T-cell (primary cell): ENCODE measurements around the gene DLG2. TPM values are rescaled to one million over a fixed set of nuclear protein-coding genes. Genes with fewer than 3 reads are reported as not detected.

Source experiments
- ATAC-seq, 4 experiments: fragments of 200-7000 bp in 3 of 4; fragments of 150-1000 bp in 1 of 4; cut with Tn5 transposase; replicated peaks in 1 of 4; 1 replicate in 3 of 4; 2 replicates in 1 of 4; pipeline ENCODE4 v1.10.0; 2021; ENCODE audit warnings: moderate library complexity in 3 of 4, mild to moderate bottlenecking in 2 of 4, moderate number of reproducible peaks in 1 of 4
- CTCF ChIA-PET, 2 donors: fragments of 300-600 bp; sonication (Branson Sonifier 250); formaldehyde crosslinking; loops; one replicate each; lab custom pipeline; 2022; ENCODE audit warnings: antibody characterized with exemption in 2 of 2; lab: Charles Lee
- POLR2A ChIA-PET, 2 donors: fragments of 300-600 bp; sonication (Branson Sonifier 250); formaldehyde crosslinking; loops; one replicate each; lab custom pipeline; 2022; ENCODE audit warnings: antibody characterized with exemption in 2 of 2; lab: Charles Lee
- DNase-seq, 35 experiments: peaks; one replicate each; pipeline versions ENCODE4 v3.0.0 to v3.0.0-alpha.2; 2013 to 2023
- H3K27ac ChIP-seq: one replicate; pipeline ENCODE4 v1.5.1; 2013; ENCODE audit warnings: low read length
- H3K27me3 ChIP-seq, 2 experiments: replicated peaks in 1 of 2; 1 replicate in 1 of 2; 2 replicates in 1 of 2; pipeline versions ENCODE4 v1.6.1 to v1.7.0; 2013; ENCODE audit warnings: low read length in 1 of 2, mixed read lengths in 1 of 2; ENCODE audit not compliant: control insufficient read depth in 2 of 2, insufficient read depth in 2 of 2; ENCODE audit errors: extremely low read depth in 1 of 2
- H3K36me3 ChIP-seq, 2 donors: 1 replicate in 1 of 2; 2 replicates in 1 of 2; pipeline versions ENCODE4 v1.6.1 to v1.7.0; 2013; ENCODE audit warnings: low read length in 1 of 2; ENCODE audit not compliant: control insufficient read depth in 2 of 2, insufficient read depth in 1 of 2; ENCODE audit errors: extremely low read depth in 1 of 2
- H3K4me1 ChIP-seq, 2 experiments: 1 replicate in 1 of 2; 2 replicates in 1 of 2; pipeline versions ENCODE4 v1.6.1 to v1.7.0; 2013; ENCODE audit warnings: low read length in 2 of 2, mixed read lengths in 1 of 2; ENCODE audit not compliant: insufficient read depth in 2 of 2, control insufficient read depth in 1 of 2; ENCODE audit errors: extremely low read depth in 1 of 2
- H3K4me3 ChIP-seq, 2 donors: 1 replicate in 1 of 2; 2 replicates in 1 of 2; pipeline versions ENCODE4 v1.5.1 to v1.7.0; 2013; ENCODE audit warnings: mild to moderate bottlenecking in 2 of 2, low read length in 1 of 2, moderate library complexity in 1 of 2; ENCODE audit not compliant: control insufficient read depth in 1 of 2; ENCODE audit errors: extremely low read depth in 1 of 2
- H3K9me3 ChIP-seq: 2 replicates; pipeline ENCODE4 v1.7.0; 2013
- H3K27ac Mint-ChIP-seq, 2 donors: one replicate each; pipeline ENCODE4 v1.8.0; 2020 to 2021; ENCODE audit warnings: mild to moderate bottlenecking in 2 of 2, mixed read lengths in 2 of 2
- H3K27me3 Mint-ChIP-seq, 2 donors: one replicate each; pipeline ENCODE4 v1.8.0; 2021 to 2022; ENCODE audit warnings: mixed read lengths in 2 of 2
- H3K36me3 Mint-ChIP-seq: one replicate; pipeline ENCODE4 v1.8.0; 2021; ENCODE audit warnings: mixed read lengths
- H3K4me1 Mint-ChIP-seq, 3 donors: one replicate each; pipeline ENCODE4 v1.8.0; 2020 to 2022; ENCODE audit warnings: mixed read lengths in 3 of 3, mild to moderate bottlenecking in 1 of 3
- H3K4me3 Mint-ChIP-seq, 3 donors: one replicate each; pipeline ENCODE4 v1.8.0; 2020 to 2022; ENCODE audit warnings: mild to moderate bottlenecking in 3 of 3, mixed read lengths in 3 of 3, moderate library complexity in 3 of 3
- H3K9me3 Mint-ChIP-seq, 3 donors: one replicate each; pipeline ENCODE4 v1.8.0; 2020 to 2022; ENCODE audit warnings: mixed read lengths in 3 of 3
- WGBS: methylation state at CpG from one replicate; pipeline ENCODE4 v1.1.5; 2013; ENCODE audit warnings: missing lambda C conversion rate; ENCODE audit not compliant: insufficient coverage; 5-methylcytosine and 5-hydroxymethylcytosine counted together
- total RNA-seq, 35 experiments: library from RNA in 6 of 35; stranded (reverse) in 6 of 35; fragments of 120-200 nt in 1 of 35; gene quantifications; one replicate each; pipeline versions ENCODE4 v1.2.1 to v1.2.4 and lab custom pipeline; 2013 to 2026

DLG2 gene
- total RNA-seq, 5 donors from 2014 or later (not counting 1 experiment from before 2014, with no cell fraction given), result 2.3 to 4.1 (median 2.9) TPM

- H3K36me3 ChIP-seq, result no peaks in the 10 kb centered on the region
- 63% methylated on average over 4 of the region's 4 CpGs for WGBS
- no peak overlapping the region for H3K27ac Mint-ChIP-seq
- H3K27me3 Mint-ChIP-seq, result no peaks in the 10 kb centered on the region
- ChIA-PET CTCF (interaction anchor here in 1 of 2 donors (0.6 kb wide), 1 partner anchor 26 kb away, joined by 3 read pairs; no protein-coding TSS in a partner anchor), POLR2A (no interaction called here)
- no peak overlapping the region for H3K4me3 ChIP-seq
- H3K4me1 ChIP-seq, result no peaks in the 10 kb centered on the region
- DNase-seq, result no peak
- no peaks in the 10 kb centered on the region for H3K9me3 ChIP-seq
- peaks cover 12 to 28% (median 20%) of the 10 kb centered on the region in 3 donors for H3K9me3 Mint-ChIP-seq
- H3K27me3 ChIP-seq, result no peaks in the 10 kb centered on the region
- H3K36me3 Mint-ChIP-seq, result no peaks in the 10 kb centered on the region
- ATAC-seq, result no peak
- no peak overlapping the region for H3K27ac ChIP-seq
- no peaks in the 10 kb centered on the region for H3K4me1 Mint-ChIP-seq
- no peak overlapping the region for H3K4me3 Mint-ChIP-seq
Measured at GRCh38 chr11:84671325-84671999, 955.7 kb downstream of the DLG2 start.

- CTCF ChIA-PET, result no interaction called here
- H3K27ac Mint-ChIP-seq, result no peak overlapping the region
- DNase-seq (no peak), ATAC-seq (no peak)
- no peaks in the 10 kb centered on the region for H3K27me3 Mint-ChIP-seq
- Histone ChIP-seq H3K9me3 (no peaks in the 10 kb centered on the region), H3K4me3 (no peak overlapping the region), H3K27me3 (no peaks in the 10 kb centered on the region), H3K36me3 (no peaks in the 10 kb centered on the region), H3K4me1 (no peaks in the 10 kb centered on the region), H3K27ac (no peak overlapping the region)
- no peak overlapping the region for H3K4me3 Mint-ChIP-seq
- no peaks in the 10 kb centered on the region for H3K4me1 Mint-ChIP-seq
- no peaks in the 10 kb centered on the region for H3K36me3 Mint-ChIP-seq
- POLR2A ChIA-PET, result no interaction called here
- H3K9me3 Mint-ChIP-seq, result peaks cover 9 to 37% (median 25%) of the 10 kb centered on the region in 3 donors
- 82% methylated on average over 2 of the region's 3 CpGs for WGBS
Measured at GRCh38 chr11:84663731-84664130, 963.4 kb downstream of the DLG2 start.

DNA sequence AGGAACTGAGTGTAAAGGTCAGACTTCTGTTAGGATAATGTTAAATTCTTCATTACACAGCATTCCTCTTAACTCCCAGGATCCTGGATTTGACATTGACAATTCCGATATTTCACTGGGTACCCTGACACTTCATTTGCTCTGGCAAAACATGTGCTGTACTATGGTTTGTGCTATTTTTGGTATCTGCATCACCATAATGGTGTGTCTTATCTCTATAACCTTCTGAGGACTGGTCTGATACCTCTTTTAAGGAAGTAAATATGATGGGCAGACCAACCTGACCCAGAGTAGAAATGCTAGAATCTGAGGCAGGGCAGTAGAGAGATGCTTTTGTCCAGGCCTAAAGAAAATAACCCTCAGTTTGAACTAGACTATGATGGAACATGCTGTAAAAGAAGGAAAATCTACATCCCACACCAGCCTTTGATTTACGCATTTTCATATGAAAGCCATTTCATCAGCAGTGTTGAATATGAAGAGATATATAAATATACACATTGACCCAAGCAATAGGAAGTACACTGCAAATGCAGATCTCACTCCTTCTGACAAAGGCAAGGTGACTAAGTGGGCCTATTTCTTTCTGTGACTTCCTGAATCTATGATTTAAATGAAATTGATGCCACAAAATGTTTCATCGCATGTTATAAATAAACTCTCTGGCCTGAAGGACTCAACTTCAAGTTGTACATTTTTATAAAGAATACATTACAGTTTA is 966.7 kb downstream of the DLG2 start:
- Mint-ChIP-seq H3K27me3 (no peaks in the 10 kb centered on the region), H3K36me3 (no peaks in the 10 kb centered on the region), H3K4me3 (no peak overlapping the region), H3K9me3 (peaks cover 18 to 43% (median 29%) of the 10 kb centered on the region in 3 donors), H3K4me1 (no peaks in the 10 kb centered on the region), H3K27ac (no peak overlapping the region)
- ATAC-seq (no peak), DNase-seq (no peak)
- H3K4me3 ChIP-seq, result no peak overlapping the region
- no peaks in the 10 kb centered on the region for H3K9me3 ChIP-seq
- WGBS, result no CpG with 5 or more reads among the region's 3 CpGs
- H3K27me3 ChIP-seq, result no peaks in the 10 kb centered on the region
- H3K36me3 ChIP-seq, result no peaks in the 10 kb centered on the region
- ChIA-PET CTCF (no interaction called here), POLR2A (no interaction called here)
- H3K27ac ChIP-seq, result no peak overlapping the region
- H3K4me1 ChIP-seq, result no peaks in the 10 kb centered on the region

- ChIA-PET POLR2A (no interaction called here), CTCF (no interaction called here)
- Histone ChIP-seq H3K9me3 (no peaks in the 10 kb centered on the region), H3K36me3 (no peaks in the 10 kb centered on the region), H3K27me3 (no peaks in the 10 kb centered on the region), H3K27ac (no peak overlapping the region), H3K4me3 (no peak overlapping the region), H3K4me1 (no peaks in the 10 kb centered on the region)
- no peaks in the 10 kb centered on the region for H3K36me3 Mint-ChIP-seq
- H3K9me3 Mint-ChIP-seq, result peaks cover 23 to 43% (median 26%) of the 10 kb centered on the region in 3 donors
- H3K27me3 Mint-ChIP-seq, result no peaks in the 10 kb centered on the region
- no peak overlapping the region for H3K4me3 Mint-ChIP-seq
- no peak overlapping the region for H3K27ac Mint-ChIP-seq
- ATAC-seq (no peak), DNase-seq (no peak)
- H3K4me1 Mint-ChIP-seq, result no peaks in the 10 kb centered on the region
- WGBS, result 100% methylated on average over 1 of the region's 1 CpG
Measured at GRCh38 chr11:84655712-84656111, 971.4 kb downstream of the DLG2 start.

- WGBS, result no CpG with 5 or more reads among the region's 5 CpGs
- H3K4me1 ChIP-seq, result no peaks in the 10 kb centered on the region
- no peaks in the 10 kb centered on the region for H3K27me3 Mint-ChIP-seq
- no peak overlapping the region for H3K27ac ChIP-seq
- H3K4me1 Mint-ChIP-seq, result no peaks in the 10 kb centered on the region
- ATAC-seq (no peak), DNase-seq (no peak)
- H3K9me3 Mint-ChIP-seq, result peaks cover 11 to 19% (median 18%) of the 10 kb centered on the region in 3 donors
- H3K4me3 Mint-ChIP-seq, result no peak overlapping the region
- H3K36me3 Mint-ChIP-seq, result no peaks in the 10 kb centered on the region
- no peaks in the 10 kb centered on the region for H3K27me3 ChIP-seq
- no peaks in the 10 kb centered on the region for H3K36me3 ChIP-seq
- no peak overlapping the region for H3K27ac Mint-ChIP-seq
- POLR2A ChIA-PET, result no interaction called here
- no peaks in the 10 kb centered on the region for H3K9me3 ChIP-seq
- CTCF ChIA-PET, result no interaction called here
- H3K4me3 ChIP-seq, result no peak overlapping the region
Measured at GRCh38 chr11:84648471-84648870, 978.7 kb downstream of the DLG2 start.

DNA sequence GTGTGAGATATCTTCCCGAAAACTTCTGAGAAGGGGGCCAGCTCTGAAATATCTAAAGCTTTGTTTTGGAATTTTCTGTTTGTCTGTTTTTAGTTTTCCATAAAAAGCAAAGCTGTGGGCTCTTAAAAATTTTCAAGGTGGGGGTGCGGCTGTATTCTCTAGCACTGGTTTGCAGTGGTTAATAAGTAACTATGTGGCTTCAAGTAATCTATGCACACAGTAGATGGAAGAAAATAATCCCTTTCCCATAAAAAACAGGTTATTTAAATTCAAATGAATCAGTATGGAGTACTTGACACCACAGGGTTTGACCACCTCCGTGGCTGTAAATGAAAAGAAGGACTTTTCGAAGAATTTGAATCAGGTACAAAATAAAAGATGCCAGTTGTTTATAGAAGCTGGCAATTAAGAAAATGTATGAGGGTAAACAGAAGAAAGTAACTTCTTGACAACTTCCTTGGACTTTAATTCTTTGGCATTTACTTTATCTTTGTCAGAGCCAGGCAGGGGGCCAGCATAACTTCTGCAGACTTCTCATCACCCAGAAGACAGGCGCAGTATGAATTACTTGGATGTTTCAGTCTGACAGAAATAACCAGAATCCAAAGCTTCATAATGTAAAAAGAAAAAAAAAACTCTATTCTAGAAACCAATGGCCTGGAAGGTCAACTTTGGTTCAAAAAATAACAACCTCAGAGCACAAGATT is 981.0 kb downstream of the DLG2 start:
- Histone ChIP-seq H3K36me3 (no peaks in the 10 kb centered on the region), H3K4me3 (no peak overlapping the region), H3K9me3 (no peaks in the 10 kb centered on the region), H3K4me1 (no peaks in the 10 kb centered on the region), H3K27ac (no peak overlapping the region), H3K27me3 (no peaks in the 10 kb centered on the region)
- POLR2A ChIA-PET, result no interaction called here
- Mint-ChIP-seq H3K27ac (no peak overlapping the region), H3K4me1 (no peaks in the 10 kb centered on the region), H3K4me3 (no peak overlapping the region), H3K9me3 (peaks cover 6 to 20% (median 9%) of the 10 kb centered on the region in 3 donors), H3K36me3 (no peaks in the 10 kb centered on the region), H3K27me3 (no peaks in the 10 kb centered on the region)
- CTCF ChIA-PET, result interaction anchor here in 1 of 2 donors (0.6 kb wide), 1 partner anchor 941 kb away, joined by 4 read pairs; no protein-coding TSS in a partner anchor
- DNase-seq, result no peak
- ATAC-seq, result no peak
- WGBS, result 80% methylated on average over 1 of the region's 5 CpGs
